GM21367 (cell line): ENCODE results near the gene RAPGEF4.
"Not testable (repeated sequence)": the region's sequence is repeated elsewhere in the genome, so short reads cannot be mapped to it uniquely, and the experiment has no call there.

Experiments
- ATAC-seq: cut with Tn5 transposase; IDR thresholded peaks from one replicate; pipeline ENCODE4 v1.9.1; 2021; ENCODE audit not compliant: unreplicated experiment

RAPGEF4 gene

DNA sequence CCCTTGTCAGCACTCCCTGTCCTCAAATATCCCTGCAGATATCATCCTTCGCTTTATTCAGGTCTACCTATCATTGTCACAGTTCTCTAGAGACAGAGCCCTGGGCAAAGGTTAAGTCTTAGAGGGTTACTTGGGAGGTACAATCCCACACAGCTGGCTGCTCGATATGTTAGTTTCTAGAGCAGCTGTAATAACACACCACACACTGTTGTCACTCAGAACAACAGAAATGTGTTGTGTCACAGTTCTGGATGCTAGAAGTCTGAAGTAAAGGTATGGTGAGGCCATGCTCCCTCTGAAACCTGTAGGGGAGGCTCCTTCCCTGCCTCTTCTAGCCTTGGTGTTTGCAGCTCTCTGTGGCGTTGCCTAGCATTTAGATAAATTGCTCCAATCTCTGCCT is 9.9 kb upstream of the RAPGEF4 start:
- ATAC-seq: no peak

DNA sequence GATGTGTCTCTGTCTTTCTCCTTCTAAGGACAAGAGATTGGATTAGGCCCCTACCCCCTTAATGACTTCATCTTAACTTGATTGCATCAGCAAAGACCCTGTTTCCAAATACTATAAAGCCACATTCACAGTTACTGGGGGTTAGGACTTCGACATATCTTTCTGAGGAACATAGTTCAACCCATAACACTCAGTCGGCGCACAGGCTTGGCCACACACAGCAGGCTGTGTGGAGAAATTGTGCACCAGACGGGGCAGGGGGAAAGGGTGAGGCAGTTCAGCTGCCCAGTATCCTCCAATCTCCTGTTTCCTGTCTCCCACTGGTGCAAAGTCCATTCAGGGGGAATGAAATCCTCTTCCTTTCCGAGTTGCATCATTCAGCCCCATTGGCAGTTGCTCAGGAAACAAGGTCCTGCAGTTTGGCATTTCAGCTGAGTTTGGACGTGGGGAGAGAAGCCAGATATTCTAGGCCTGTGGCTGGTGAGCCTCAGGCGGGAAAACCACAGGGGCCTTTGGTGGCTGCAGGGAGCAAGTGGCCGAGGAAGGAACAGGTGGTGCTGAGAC is 9.4 kb upstream of the RAPGEF4 start:
- no peak for ATAC-seq

- no peak for ATAC-seq
Observed at GRCh38 chr2:172730411-172730810, 5.2 kb upstream of the RAPGEF4 start.

GRCh38 chr2:172734711-172735581 is 699 bp upstream of the RAPGEF4 start:
- ATAC-seq: no peak

DNA sequence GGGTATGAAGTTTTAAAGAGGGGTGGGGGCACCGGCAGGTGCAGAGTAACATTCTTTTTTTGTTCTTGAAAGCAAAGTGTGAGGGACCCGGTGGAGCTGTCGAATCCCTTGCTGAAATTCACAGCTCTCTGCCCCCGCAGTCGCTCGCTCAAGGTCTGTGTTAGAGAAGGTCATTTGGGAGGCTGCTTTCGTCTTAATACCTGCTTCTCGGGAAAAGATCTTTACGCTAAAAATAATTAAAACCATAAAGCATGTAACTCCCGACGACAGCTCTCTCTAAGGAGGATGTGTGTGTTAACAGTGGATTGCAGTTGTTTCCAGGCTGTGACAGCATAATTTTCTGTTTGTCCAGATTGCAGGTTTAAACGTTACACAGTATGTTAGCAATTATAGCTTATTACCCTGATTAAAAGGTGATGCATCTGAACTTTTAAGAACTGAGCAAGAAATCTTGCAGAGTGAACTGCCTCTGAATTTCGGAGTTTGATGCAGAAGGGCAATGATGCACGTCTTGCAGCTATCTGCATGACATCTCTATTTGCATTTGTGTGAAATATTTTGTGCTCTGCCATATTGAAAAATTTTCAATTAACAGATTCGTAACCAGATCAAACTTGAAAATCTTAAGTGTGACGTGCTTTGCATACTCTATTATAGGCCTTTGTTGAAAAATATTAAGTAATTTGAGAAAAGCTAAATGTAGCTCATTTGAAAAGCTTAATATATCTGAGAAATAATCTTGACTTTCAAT is 954 bp downstream of the RAPGEF4 start:
- no peak for ATAC-seq

DNA sequence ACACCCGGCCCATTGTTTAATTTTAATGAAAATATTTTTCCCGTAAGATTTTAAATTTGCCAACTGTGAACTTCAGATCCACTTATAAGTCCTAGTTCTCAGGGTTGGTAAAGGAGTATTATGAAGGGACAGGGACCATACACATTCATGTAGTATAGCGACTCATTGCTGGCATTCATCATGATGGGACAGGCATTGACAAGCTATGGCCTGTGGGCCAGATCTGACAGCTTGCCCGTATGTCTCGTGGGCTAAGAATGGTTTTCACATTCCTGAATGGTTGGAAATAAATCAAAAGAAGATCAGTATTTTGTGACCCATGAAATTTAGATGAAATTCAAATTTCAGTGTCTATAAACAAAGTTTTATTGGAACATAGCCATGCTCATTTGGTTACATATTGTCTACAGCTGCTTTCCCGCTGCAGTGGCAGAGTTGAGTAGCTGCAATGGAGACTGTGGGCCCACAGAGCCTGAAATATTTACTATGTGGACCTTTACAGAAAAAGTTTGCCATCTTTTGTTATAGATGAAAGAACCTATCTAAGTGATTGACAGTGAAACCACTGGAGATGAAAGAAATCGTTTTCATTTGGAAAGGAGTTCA is 4.1 kb downstream of the RAPGEF4 start:
- no peak for ATAC-seq

DNA sequence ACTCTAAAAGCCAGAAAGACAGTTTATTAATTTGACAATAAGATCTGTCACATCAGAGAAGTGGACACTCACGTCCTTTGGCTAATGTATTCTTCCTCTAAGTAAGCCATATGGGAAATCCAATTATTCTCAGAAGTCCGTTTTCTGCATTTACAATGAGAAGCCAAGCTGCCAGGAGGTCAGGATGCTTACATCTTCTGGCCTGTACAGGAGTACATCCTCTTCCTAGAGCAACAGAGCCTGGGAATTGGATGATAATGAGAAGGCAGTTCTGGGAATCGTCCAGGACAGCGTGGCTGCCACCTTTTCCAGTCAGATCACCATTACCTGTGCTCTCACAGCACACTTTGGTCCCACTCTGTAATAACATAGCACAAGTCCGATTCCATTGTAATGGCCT is 5.2 kb downstream of the RAPGEF4 start:
- ATAC-seq: no peak

DNA sequence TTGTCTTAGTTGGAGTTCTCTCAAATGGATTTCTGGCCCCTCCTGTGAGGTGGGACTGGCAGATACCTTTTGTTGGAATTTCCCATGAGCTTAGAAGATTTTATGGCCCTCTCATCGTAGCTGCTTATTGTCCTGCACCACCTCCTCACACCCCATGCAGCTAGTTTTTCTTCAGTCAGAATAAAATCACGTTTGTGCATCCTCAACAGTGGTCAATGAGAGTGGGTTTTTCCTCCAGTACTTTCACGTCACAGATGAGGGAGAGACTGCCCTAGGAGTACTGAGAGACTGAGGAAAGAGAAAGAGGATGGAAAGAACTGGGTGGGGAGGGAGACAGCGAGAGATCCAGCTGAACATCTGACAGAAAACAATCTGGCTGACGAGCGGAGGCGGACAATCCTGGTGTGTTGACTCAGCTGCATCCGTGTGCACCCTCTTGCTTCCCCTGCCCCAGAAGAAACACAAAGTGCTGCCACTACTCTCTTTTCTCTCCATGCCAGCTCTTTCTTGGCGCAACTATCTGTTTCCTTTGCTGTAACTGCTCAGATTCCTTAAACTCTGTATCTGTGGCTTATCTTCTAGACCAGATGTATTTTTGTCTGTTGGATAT is 7.4 kb downstream of the RAPGEF4 start:
- ATAC-seq: no peak

GRCh38 chr2:172743898-172744297 is 8.3 kb downstream of the RAPGEF4 start:
- no peak for ATAC-seq

DNA sequence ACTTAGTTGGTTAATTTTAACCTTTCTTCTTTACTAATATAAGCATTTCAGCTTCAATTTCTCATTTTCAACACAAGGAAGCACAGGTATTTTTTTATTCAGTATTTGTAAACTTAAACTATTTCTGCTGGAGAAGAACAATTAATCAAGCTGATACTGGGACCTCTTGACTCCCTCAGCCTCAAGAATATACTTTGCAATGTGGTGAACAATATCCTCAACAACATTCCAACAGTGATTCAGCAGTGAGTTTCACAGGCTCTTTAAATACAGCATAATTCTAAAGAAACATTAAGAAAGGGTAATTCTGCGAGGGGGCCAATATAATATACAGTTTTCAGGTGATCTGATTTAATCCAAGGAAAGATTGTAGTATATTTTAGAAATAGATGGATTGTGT is 10.0 kb downstream of the RAPGEF4 start:
- no peak for ATAC-seq

- ATAC-seq: not testable (repeated sequence)
Observed at GRCh38 chr2:172748543-172748942, 12.9 kb downstream of the RAPGEF4 start.

DNA sequence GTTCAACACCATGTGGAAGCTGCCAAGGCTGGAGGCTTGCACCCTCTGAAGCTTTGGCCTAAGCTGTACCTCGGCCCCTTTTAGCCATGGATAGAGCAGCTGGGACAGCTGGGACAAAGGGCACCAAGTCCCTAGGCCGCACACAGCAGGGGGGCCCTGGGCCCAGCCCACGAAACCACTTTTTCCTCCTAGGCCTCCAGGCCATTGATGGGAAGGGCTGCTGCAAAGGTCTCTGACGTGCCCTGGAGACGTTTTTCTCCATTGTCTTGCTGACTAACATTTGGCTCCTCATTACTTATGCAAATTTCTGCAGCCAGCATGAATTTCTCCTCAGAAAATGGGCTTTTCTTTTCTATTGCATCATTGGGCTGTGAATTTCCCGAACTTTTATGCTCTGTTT is 13.7 kb downstream of the RAPGEF4 start:
- no peak for ATAC-seq

DNA sequence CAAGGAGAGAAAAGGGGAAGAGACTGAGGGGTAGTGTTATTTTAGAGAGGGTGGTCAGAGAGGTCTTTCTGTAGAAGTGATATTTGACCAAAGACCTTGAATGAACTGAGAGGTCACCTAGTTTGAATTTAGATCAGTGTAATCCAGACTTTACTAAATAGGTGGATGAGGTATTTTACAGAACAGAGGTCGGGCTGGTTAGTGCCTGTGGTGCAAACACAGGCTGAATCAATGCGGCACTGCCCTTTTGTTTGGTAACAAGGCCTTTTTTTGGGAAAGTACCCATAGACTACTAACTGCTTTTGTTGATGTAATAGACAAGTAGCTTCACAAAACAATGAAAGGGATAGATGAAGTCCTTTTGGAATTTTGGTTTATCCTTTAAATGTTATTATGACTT is 15.9 kb downstream of the RAPGEF4 start:
- ATAC-seq: no peak

DNA sequence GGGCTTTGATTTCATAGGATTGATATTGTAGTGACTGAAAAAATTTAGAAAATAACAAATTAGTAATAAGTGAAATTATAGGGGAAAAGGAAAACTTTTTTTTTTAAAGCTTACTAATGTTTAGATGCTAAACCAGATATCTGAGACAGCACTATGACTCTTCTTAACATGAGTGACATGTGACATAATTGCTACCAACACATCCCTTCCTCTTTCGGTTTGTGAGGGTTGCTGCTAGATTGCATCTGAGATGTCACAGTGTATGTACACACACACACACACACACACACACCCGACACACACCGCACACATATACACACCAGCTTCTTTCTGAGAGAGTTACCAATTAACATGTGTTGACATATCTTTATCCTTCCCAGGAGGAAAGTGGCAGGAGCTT is 18.0 kb downstream of the RAPGEF4 start:
- ATAC-seq: no peak

DNA sequence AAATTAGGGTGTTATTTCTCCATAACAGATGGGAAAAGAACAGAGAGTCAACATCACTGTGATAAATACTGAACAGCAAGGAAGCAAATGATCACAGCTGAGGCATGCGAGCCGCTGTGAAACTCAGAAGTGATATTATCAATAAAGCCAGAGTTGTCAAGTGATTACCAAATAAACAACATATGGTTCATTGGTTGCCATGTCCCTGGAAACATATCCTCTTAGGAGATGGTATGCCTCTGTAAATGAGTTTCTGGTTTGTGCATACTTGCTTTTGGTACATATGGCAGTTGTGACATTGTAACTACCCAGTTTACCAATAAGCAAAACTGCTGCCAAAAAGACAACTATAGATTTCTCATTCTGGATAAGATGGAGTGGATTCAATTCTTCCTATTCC is 23.8 kb downstream of the RAPGEF4 start:
- ATAC-seq: no peak

DNA sequence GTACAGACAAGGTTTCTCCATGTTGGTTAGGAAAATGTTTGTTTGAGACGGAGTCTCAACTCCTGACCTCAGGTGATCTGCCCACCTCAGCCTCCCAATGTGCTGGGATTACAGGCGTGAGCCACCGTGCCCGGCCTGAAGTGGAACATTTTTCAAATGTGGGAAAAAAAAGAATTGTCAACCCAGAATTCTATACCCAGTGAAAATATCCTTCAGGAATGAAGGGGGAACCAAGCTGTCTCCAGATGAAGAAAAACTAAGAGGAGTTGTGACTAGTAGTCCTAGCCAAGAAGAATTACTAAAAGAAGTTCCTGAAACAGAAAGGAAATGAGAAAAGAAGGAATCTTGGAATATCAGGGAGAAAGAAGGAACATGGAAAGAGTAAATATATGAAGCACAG is 25.7 kb downstream of the RAPGEF4 start:
- ATAC-seq: no peak

DNA sequence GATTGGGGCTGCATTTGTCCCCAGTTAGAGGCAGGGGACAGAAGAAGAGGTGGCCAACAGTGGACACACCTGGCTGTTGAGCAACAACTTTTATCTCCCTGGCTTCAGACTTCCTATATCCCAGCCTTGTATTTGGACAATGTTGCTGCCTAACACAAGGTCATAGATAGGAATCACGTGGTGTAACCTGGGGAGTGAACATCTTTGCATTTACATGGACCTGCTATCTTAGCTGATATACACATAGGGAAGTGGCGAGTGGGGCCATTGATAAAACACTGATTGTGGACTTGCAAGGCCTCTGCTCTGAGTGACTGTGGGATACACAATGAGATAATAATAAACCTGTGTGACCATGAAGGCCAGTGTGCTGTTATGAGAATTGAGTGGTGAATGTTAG is 26.9 kb downstream of the RAPGEF4 start:
- no peak for ATAC-seq

DNA sequence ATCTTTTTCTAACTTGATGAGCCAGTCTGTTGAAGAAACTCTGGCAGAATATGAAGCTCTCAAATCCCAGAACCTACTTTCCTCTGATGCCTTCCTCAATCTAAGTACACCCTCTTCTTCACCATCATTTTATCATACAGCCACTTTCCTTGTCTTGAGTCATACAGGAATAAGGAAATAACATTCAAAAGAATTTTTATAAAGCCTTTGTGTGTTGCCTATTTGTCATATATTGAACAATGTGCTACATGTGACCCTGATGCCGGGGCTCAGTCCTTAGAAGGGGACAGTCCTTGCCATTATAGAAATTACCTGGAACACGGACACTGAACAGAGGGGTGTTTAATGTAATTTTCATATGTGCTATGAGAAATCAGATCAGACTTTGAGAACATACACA is 27.4 kb downstream of the RAPGEF4 start:
- ATAC-seq: no peak

DNA sequence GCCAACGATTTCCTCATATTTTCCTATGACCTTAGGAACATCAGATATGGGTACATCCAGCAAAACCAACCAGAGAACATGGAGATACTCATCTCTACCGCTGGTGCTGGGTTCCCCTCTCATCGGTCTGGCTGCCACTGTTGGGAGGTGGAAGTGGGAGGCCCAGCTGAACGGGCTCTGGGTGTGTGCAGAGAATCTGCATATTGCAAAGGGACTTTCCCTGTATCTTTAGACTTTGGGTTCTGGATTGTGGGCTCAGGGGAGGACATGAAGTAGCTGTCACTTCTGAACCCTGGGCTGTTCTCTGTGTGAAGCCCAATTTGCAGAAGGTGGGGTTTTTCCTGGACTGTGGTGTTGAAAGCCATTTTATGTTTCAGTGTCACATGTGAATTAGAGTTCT is 30.0 kb downstream of the RAPGEF4 start:
- ATAC-seq: no peak

DNA sequence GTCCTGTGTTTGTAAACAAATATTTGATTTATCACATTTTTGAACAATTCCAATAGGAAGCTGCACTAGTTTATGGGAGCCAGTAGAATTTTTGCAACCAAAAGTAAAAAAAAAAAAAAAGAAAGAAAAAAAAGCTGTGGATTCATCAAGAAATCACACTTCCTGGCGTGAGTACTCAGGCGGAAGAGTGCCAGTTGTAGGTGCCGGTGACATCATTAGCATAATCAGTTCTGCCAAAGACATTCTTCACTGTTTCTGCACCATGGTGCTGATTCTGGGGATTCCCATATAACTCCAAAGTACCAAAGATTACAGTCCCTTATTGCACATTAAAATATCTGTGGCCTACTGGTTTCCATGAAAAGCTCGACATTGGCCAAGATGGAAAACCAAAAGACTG is 32.8 kb downstream of the RAPGEF4 start:
- no peak for ATAC-seq

DNA sequence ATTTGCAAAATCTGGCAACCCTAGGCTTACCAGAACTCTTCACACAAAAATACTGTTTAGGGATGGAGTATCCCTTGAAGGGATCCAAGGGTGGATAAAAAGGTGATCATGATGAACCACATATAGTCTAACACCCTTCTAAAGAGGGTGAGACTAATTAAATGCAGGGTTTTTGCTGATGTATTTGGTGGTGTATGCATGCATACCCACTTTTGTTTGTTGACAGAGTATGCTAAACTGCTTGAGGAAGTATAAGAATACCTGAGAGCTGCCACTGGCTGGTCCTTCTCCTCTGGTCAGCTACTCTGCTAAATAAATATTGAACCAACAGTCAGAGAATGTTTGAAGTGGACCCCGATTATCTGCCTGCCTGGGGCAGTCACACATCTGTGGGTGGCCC is 34.2 kb downstream of the RAPGEF4 start:
- no peak for ATAC-seq
